ENCODE measurements around the gene STON2. TPM values are rescaled to one million over a fixed set of nuclear protein-coding genes. Genes with fewer than 3 reads are reported as not detected.
A peak's percentile ranks its signal among the peaks of the same experiment; 100 is the strongest.

STON2 gene
- total RNA-seq, 1 donor from 2014 or later = 60.4 TPM

- Mint-ChIP-seq H3K36me3 (peaks cover 9% of the 10 kb centered on the region), H3K27ac (no peak overlapping the region), H3K27me3 (ENCODE audit: low read depth) (no peaks in the 10 kb centered on the region), H3K4me1 (no peaks in the 10 kb centered on the region), H3K4me3 (no peak overlapping the region), H3K9me3 (peaks cover 12% of the 10 kb centered on the region)
- TF ChIP-seq CTCF (IDR thresholded peaks at IDR 0.05; ENCODE audit: unreplicated experiment) = no peak
- DNase-seq (ENCODE audit: low spot score in 2 of 2, unreplicated experiment in 2 of 2) = no peak
These were observed 16.2 kb upstream of the STON2 start for GRCh38 chr14:81416194-81416952.

GRCh38 chr14:81415781-81416180 lies 15.7 kb upstream of the STON2 start:
- Mint-ChIP-seq H3K27me3 (ENCODE audit: low read depth) (no peaks in the 10 kb centered on the region), H3K4me1 (no peaks in the 10 kb centered on the region), H3K9me3 (peaks cover 15% of the 10 kb centered on the region), H3K27ac (no peak overlapping the region), H3K36me3 (peaks cover 13% of the 10 kb centered on the region), H3K4me3 (no peak overlapping the region)
- DNase-seq (ENCODE audit: low spot score in 2 of 2, unreplicated experiment in 2 of 2) = no peak
- TF ChIP-seq CTCF (IDR thresholded peaks at IDR 0.05; ENCODE audit: unreplicated experiment) = no peak

- no peaks in the 10 kb centered on the region for H3K27me3 Mint-ChIP-seq (ENCODE audit: low read depth)
- no peaks in the 10 kb centered on the region for H3K4me1 Mint-ChIP-seq
- H3K4me3 Mint-ChIP-seq = no peak overlapping the region
- H3K36me3 Mint-ChIP-seq = peaks cover 13% of the 10 kb centered on the region
- H3K9me3 Mint-ChIP-seq = peaks cover 15% of the 10 kb centered on the region
- H3K27ac Mint-ChIP-seq = no peak overlapping the region
- no peak for DNase-seq (ENCODE audit: low spot score in 2 of 2, unreplicated experiment in 2 of 2)
- TF ChIP-seq CTCF (IDR thresholded peaks at IDR 0.05; ENCODE audit: unreplicated experiment) = no peak
These were observed 14.0 kb upstream of the STON2 start for GRCh38 chr14:81414123-81414522.

GRCh38 chr14:81412779-81413178 lies 12.7 kb upstream of the STON2 start:
- DNase-seq (ENCODE audit: low spot score in 2 of 2, unreplicated experiment in 2 of 2) = no peak
- H3K4me1 Mint-ChIP-seq = peaks cover 8% of the 10 kb centered on the region
- TF ChIP-seq CTCF (IDR thresholded peaks at IDR 0.05; ENCODE audit: unreplicated experiment) = no peak
- H3K27ac Mint-ChIP-seq = no peak overlapping the region
- H3K36me3 Mint-ChIP-seq = peaks cover 8% of the 10 kb centered on the region
- H3K27me3 Mint-ChIP-seq (ENCODE audit: low read depth) = no peaks in the 10 kb centered on the region
- H3K4me3 Mint-ChIP-seq = no peak overlapping the region
- peaks cover 9% of the 10 kb centered on the region for H3K9me3 Mint-ChIP-seq

- DNase-seq (ENCODE audit: low spot score in 2 of 2, unreplicated experiment in 2 of 2) = no peak
- no peak for TF ChIP-seq CTCF (IDR thresholded peaks at IDR 0.05; ENCODE audit: unreplicated experiment)
- Mint-ChIP-seq H3K36me3 (peaks cover 6% of the 10 kb centered on the region), H3K4me3 (no peak overlapping the region), H3K4me1 (peaks cover 14% of the 10 kb centered on the region), H3K27ac (peak overlapping the region; percentile 52), H3K9me3 (peaks cover 10% of the 10 kb centered on the region), H3K27me3 (ENCODE audit: low read depth) (no peaks in the 10 kb centered on the region)
These were observed 8.5 kb upstream of the STON2 start for GRCh38 chr14:81408595-81408994.
